ENCODE measurements around the gene SRSF3. TPM values are rescaled to one million over a fixed set of nuclear protein-coding genes. Genes with fewer than 3 reads are reported as not detected.
A peak's percentile ranks its signal among the peaks of the same experiment; 100 is the strongest.

The SRSF3 gene
- total RNA-seq, 1 donor from 2014 or later: 404 TPM

- H3K27ac Mint-ChIP-seq: no peak overlapping the region
- no peak overlapping the region for H3K4me3 Mint-ChIP-seq
- peaks cover 50% of the 10 kb centered on the region for H3K36me3 Mint-ChIP-seq
- peaks cover 18% of the 10 kb centered on the region for H3K4me1 Mint-ChIP-seq
- H3K27me3 Mint-ChIP-seq (ENCODE audit: low read depth): no peaks in the 10 kb centered on the region
- no peak for TF ChIP-seq CTCF (IDR thresholded peaks at IDR 0.05; ENCODE audit: unreplicated experiment)
- DNase-seq (ENCODE audit: low spot score in 2 of 2, unreplicated experiment in 2 of 2): no peak
- peaks cover 10% of the 10 kb centered on the region for H3K9me3 Mint-ChIP-seq
Measured at GRCh38 chr6:36612101-36612625, 18.0 kb downstream of the SRSF3 start.

GRCh38 chr6:36613200-36613995 is 19.2 kb downstream of the SRSF3 start:
- TF ChIP-seq CTCF (IDR thresholded peaks at IDR 0.05; ENCODE audit: unreplicated experiment): no peak
- peaks cover 40% of the 10 kb centered on the region for H3K36me3 Mint-ChIP-seq
- no peaks in the 10 kb centered on the region for H3K27me3 Mint-ChIP-seq (ENCODE audit: low read depth)
- DNase-seq (ENCODE audit: low spot score in 2 of 2, unreplicated experiment in 2 of 2): no peak
- H3K9me3 Mint-ChIP-seq: peaks cover 10% of the 10 kb centered on the region
- no peak overlapping the region for H3K4me3 Mint-ChIP-seq
- peaks cover 8% of the 10 kb centered on the region for H3K4me1 Mint-ChIP-seq
- H3K27ac Mint-ChIP-seq: no peak overlapping the region

- DNase-seq (ENCODE audit: low spot score in 2 of 2, unreplicated experiment in 2 of 2): no peak
- H3K36me3 Mint-ChIP-seq: peaks cover 28% of the 10 kb centered on the region
Measured at GRCh38 chr6:36615018-36615761, 21.0 kb downstream of the SRSF3 start.

GRCh38 chr6:36616893-36617521 is 22.8 kb downstream of the SRSF3 start:
- TF ChIP-seq CTCF (IDR thresholded peaks at IDR 0.05; ENCODE audit: unreplicated experiment): no peak
- no peak for DNase-seq (ENCODE audit: low spot score in 2 of 2, unreplicated experiment in 2 of 2)
- Mint-ChIP-seq H3K27me3 (ENCODE audit: low read depth) (no peaks in the 10 kb centered on the region), H3K4me3 (no peak overlapping the region), H3K36me3 (peaks cover 14% of the 10 kb centered on the region), H3K4me1 (no peaks in the 10 kb centered on the region), H3K9me3 (peaks cover 6% of the 10 kb centered on the region), H3K27ac (no peak overlapping the region)

More at GRCh38 chr6:36615018-36615761, 21.0 kb downstream of the SRSF3 start:
- no peaks in the 10 kb centered on the region for H3K27me3 Mint-ChIP-seq (ENCODE audit: low read depth)
- peak; percentile 74 for TF ChIP-seq CTCF (IDR thresholded peaks at IDR 0.05; ENCODE audit: unreplicated experiment)
- H3K9me3 Mint-ChIP-seq: peaks cover 10% of the 10 kb centered on the region
- no peak overlapping the region for H3K27ac Mint-ChIP-seq
- no peaks in the 10 kb centered on the region for H3K4me1 Mint-ChIP-seq
- no peak overlapping the region for H3K4me3 Mint-ChIP-seq

Measured in mesothelial cell of epicardium (in vitro differentiated cells).